ENCODE data around the gene NACC2. TPM values are rescaled to one million over a fixed set of nuclear protein-coding genes. Genes with fewer than 3 reads are reported as not detected.

Gene NACC2
- total and polyA plus RNA-seq, 2 of the 8 experiments (the other 6 are each of a cell fraction or from before 2014, with no cell fraction given): 8.3 to 14.0 TPM

DNA sequence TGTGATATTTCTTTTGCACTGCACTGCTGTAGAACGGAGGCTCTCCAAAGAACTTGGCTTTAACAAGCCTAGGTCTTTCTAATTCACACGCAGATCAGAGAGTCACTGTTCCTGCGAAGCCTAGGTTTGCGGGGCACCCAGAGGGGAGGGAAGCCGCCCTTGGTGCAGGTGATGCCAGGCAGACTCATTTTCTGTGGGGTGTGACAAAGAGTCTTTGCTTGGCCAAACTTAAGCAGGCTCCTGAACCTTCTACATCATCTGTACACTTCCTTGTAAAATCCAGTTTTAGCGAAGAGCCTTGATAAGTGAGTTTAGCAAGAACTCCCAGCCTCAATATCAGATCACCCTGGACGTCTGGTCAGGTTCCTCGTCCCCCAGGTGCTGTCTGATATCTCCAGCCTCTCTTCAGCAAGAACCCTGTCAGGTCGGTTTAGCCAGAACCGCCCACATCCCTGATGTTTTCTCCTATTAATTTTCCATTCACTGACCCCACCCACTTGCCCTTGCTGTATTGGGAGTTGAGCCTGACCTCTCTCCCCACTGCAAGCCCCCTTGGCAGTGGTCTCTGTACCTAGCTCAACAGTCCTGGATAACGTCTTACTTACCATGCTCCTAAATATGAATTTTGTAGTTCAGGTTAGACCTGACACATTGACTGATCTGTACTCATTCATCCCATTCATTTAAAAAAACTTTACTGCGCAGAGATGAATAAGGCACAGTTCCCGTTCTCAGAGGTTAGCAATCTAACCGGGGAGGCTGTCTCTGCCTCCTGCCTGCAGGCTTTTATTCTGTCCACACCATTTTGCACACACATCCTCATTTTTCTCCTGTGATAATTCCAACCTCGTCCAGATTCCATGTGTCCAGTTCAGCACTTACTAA, 133.0 kb downstream of the NACC2 start (continued):
- TF ChIP-seq, protein P1, sequence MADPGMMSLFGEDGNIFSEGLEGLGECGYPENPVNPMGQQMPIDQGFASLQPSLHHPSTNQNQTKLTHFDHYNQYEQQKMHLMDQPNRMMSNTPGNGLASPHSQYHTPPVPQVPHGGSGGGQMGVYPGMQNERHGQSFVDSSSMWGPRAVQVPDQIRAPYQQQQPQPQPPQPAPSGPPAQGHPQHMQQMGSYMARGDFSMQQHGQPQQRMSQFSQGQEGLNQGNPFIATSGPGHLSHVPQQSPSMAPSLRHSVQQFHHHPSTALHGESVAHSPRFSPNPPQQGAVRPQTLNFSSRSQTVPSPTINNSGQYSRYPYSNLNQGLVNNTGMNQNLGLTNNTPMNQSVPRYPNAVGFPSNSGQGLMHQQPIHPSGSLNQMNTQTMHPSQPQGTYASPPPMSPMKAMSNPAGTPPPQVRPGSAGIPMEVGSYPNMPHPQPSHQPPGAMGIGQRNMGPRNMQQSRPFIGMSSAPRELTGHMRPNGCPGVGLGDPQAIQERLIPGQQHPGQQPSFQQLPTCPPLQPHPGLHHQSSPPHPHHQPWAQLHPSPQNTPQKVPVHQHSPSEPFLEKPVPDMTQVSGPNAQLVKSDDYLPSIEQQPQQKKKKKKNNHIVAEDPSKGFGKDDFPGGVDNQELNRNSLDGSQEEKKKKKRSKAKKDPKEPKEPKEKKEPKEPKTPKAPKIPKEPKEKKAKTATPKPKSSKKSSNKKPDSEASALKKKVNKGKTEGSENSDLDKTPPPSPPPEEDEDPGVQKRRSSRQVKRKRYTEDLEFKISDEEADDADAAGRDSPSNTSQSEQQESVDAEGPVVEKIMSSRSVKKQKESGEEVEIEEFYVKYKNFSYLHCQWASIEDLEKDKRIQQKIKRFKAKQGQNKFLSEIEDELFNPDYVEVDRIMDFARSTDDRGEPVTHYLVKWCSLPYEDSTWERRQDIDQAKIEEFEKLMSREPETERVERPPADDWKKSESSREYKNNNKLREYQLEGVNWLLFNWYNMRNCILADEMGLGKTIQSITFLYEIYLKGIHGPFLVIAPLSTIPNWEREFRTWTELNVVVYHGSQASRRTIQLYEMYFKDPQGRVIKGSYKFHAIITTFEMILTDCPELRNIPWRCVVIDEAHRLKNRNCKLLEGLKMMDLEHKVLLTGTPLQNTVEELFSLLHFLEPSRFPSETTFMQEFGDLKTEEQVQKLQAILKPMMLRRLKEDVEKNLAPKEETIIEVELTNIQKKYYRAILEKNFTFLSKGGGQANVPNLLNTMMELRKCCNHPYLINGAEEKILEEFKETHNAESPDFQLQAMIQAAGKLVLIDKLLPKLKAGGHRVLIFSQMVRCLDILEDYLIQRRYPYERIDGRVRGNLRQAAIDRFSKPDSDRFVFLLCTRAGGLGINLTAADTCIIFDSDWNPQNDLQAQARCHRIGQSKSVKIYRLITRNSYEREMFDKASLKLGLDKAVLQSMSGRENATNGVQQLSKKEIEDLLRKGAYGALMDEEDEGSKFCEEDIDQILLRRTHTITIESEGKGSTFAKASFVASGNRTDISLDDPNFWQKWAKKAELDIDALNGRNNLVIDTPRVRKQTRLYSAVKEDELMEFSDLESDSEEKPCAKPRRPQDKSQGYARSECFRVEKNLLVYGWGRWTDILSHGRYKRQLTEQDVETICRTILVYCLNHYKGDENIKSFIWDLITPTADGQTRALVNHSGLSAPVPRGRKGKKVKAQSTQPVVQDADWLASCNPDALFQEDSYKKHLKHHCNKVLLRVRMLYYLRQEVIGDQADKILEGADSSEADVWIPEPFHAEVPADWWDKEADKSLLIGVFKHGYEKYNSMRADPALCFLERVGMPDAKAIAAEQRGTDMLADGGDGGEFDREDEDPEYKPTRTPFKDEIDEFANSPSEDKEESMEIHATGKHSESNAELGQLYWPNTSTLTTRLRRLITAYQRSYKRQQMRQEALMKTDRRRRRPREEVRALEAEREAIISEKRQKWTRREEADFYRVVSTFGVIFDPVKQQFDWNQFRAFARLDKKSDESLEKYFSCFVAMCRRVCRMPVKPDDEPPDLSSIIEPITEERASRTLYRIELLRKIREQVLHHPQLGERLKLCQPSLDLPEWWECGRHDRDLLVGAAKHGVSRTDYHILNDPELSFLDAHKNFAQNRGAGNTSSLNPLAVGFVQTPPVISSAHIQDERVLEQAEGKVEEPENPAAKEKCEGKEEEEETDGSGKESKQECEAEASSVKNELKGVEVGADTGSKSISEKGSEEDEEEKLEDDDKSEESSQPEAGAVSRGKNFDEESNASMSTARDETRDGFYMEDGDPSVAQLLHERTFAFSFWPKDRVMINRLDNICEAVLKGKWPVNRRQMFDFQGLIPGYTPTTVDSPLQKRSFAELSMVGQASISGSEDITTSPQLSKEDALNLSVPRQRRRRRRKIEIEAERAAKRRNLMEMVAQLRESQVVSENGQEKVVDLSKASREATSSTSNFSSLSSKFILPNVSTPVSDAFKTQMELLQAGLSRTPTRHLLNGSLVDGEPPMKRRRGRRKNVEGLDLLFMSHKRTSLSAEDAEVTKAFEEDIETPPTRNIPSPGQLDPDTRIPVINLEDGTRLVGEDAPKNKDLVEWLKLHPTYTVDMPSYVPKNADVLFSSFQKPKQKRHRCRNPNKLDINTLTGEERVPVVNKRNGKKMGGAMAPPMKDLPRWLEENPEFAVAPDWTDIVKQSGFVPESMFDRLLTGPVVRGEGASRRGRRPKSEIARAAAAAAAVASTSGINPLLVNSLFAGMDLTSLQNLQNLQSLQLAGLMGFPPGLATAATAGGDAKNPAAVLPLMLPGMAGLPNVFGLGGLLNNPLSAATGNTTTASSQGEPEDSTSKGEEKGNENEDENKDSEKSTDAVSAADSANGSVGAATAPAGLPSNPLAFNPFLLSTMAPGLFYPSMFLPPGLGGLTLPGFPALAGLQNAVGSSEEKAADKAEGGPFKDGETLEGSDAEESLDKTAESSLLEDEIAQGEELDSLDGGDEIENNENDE (IDR thresholded peaks at IDR 0.05; ENCODE audit: insufficient replicate concordance, low read length): no peak
- TF ChIP-seq RBBP5 (IDR thresholded peaks at IDR 0.05; ENCODE audit: borderline replicate concordance, low read depth, low read length): no peak
- TF ChIP-seq KDM5A (IDR thresholded peaks at IDR 0.05; ENCODE audit: low read length): no peak
- no peak for TF ChIP-seq TCF12 (IDR thresholded peaks at IDR 0.05; ENCODE audit: low read depth, low read length)
- TF ChIP-seq, protein P2, sequence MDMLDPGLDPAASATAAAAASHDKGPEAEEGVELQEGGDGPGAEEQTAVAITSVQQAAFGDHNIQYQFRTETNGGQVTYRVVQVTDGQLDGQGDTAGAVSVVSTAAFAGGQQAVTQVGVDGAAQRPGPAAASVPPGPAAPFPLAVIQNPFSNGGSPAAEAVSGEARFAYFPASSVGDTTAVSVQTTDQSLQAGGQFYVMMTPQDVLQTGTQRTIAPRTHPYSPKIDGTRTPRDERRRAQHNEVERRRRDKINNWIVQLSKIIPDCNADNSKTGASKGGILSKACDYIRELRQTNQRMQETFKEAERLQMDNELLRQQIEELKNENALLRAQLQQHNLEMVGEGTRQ (IDR thresholded peaks at IDR 0.05; ENCODE audit: low read length): no peak
- TF ChIP-seq YY1 (IDR thresholded peaks at IDR 0.05; ENCODE audit: low read depth, low read length): no peak
- TF ChIP-seq SIX5 (IDR thresholded peaks at IDR 0.05; ENCODE audit: low read depth, low read length): no peak
- TF ChIP-seq CBX8 (IDR thresholded peaks at IDR 0.05; ENCODE audit: borderline replicate concordance, low read depth, low read length): no peak
- TF ChIP-seq KDM4A (IDR thresholded peaks at IDR 0.05; ENCODE audit: low read depth, low read length, severe bottlenecking): no peak
